GM12872 (cell line): ENCODE results near the gene KRT23.

ENCODE experiments used
- CTCF ChIP-seq: IDR thresholded peaks from 3 replicates; pipeline ENCODE4 v1.5.1; 2011; ENCODE audit warnings: low read depth, mild to moderate bottlenecking, low read length, moderate library complexity; ENCODE audit not compliant: insufficient read depth

Gene KRT23

GRCh38 chr17:40936976-40937375 lies 470 bp downstream of the KRT23 start:
- TF ChIP-seq CTCF, result no peak

DNA sequence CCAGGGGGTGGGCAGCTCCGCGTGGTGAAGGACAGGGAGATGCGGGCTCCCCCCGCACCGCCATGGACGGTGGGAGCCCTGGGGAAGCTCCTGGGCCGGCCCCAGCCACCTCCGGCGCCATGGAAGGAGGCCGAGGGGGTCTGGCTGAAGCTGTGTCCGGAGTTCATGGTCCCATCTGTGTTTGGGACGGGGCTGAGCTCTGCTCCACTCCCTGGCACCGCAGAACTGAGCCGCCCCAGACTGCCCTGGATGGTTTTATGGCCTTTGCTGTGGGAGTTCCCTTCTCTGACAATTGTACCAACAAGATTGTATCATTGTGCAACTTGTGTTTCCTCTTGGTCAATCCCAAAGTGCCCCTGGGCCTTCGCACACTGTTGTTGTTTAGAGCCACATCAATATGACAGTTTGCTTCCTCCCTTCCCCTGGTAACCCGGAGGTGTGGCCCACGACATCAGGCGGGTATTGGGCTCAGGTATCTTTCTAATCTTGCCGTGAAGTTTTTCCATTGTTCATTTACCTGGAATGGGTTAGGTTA lies 942 bp downstream of the KRT23 start:
- TF ChIP-seq CTCF, result no peak

DNA sequence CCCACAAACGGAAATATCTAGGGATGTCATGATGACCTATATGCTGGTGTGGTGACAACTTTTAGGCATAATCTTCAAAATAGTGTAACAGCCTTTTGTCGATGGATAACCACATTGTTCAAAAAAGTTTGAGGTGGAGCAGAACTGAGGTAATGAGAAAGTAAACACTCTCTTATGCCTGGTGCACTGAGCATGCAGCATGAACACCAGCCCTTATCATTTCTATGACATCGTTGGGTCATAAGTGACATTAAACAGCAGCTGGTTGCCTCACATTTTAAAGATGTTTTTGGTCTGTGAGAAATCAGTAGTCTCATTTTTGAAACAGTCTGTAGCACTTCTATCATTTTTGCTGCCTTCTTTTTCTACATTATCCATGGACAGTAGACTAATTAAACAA lies 1.8 kb downstream of the KRT23 start:
- no peak for TF ChIP-seq CTCF

DNA sequence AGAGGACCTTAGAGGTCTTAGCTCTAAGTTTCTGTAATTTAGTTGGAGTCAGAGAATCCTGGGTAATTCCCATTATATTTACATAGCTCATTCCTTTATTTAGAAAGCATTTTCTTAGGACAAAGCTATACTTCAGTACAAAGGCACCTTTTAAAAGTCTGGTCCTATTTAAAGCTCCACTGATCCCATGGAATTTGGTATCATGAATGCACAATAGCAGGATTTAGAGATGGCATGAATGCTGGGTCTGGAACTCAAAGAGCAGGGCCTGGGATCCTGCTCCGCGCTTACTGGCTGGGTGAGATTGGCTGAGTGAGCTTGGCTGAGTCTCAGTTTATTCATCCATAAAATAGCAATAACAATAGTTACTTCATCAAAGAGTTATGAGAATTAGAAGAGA lies 4.8 kb downstream of the KRT23 start:
- TF ChIP-seq CTCF, result no peak

DNA sequence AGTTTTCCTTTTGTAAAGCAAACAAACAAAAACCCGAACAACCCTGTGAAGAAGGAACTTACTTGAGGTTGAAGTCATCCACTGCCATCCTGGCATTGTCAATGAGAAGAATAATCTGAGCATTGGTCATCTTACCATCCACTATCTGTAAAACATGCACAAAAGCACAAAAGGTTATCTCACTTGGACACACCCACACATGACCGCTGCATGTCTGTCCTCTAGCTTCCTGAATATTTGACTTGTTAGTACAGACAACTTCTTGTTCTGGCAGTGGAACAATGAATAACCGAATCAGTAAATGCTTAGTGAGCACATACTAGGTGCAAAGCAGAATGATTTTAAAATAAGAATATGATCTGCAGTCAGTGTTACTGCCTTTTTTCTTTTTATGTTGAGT lies 6.1 kb downstream of the KRT23 start:
- no peak for TF ChIP-seq CTCF

GRCh38 chr17:40926341-40926740 lies 11.1 kb downstream of the KRT23 start:
- TF ChIP-seq CTCF, result no peak

- no peak for TF ChIP-seq CTCF
These were observed 15.2 kb downstream of the KRT23 start for GRCh38 chr17:40922239-40922638.

DNA sequence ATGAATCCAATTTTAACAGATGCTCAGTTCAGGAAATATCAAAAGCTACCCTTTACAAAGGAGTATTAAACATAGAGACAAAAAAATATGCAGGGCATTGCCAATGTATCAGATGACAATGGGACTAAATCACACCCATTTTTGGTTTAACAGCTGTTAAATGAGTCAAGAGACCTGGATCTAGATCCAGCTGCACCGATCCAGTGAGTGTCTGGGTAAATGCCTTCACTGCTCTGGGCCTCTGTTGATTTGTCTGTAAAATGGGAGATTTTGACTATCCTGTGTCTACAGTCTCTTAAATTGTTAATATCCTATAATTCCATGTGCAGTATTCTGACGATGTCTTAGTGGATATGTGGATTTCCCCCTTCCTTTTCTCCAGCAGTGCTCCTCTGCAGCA lies 16.4 kb downstream of the KRT23 start:
- no peak for TF ChIP-seq CTCF
